HG03025 (cell line): ENCODE data around the gene PSMD5.

Experiments used
- ATAC-seq: cut with Tn5 transposase; IDR thresholded peaks from one replicate; pipeline ENCODE4 v1.9.1; 2021; ENCODE audit warnings: mild to moderate bottlenecking, moderate library complexity; ENCODE audit not compliant: unreplicated experiment, low FRiP score

PSMD5 gene

GRCh38 chr9:120842685-120843485, at the start of gene PSMD5:
Gene PSMD5, minus strand, starts transcription at chr9:120842922. Its CDS starts 13 bp downstream, at chr9:120842909.
- peak; percentile 96 for ATAC-seq

- peak; percentile 27 for ATAC-seq
Observed at GRCh38 chr9:120891884-120892747, 49.4 kb upstream of the PSMD5 start.

GRCh38 chr9:120891245-120891883, 48.6 kb upstream of the PSMD5 start:
- ATAC-seq, result no peak

GRCh38 chr9:120890320-120891244, 47.9 kb upstream of the PSMD5 start:
- no peak for ATAC-seq

GRCh38 chr9:120889606-120890271, 47.0 kb upstream of the PSMD5 start:
- ATAC-seq, result no peak

- ATAC-seq, result no peak
Observed at GRCh38 chr9:120888626-120889025, 45.9 kb upstream of the PSMD5 start.

GRCh38 chr9:120886490-120886967, 43.8 kb upstream of the PSMD5 start:
- ATAC-seq, result no peak

- ATAC-seq, result no peak
Observed at GRCh38 chr9:120885958-120886357, 43.2 kb upstream of the PSMD5 start.

GRCh38 chr9:120885457-120885856, 42.7 kb upstream of the PSMD5 start:
- no peak for ATAC-seq

- no peak for ATAC-seq
Observed at GRCh38 chr9:120883608-120883996, 40.9 kb upstream of the PSMD5 start.

- no peak for ATAC-seq
Observed at GRCh38 chr9:120882935-120883607, 40.3 kb upstream of the PSMD5 start.

GRCh38 chr9:120879446-120879845, 36.7 kb upstream of the PSMD5 start:
- no peak for ATAC-seq

GRCh38 chr9:120878188-120879130, 35.7 kb upstream of the PSMD5 start:
- no peak for ATAC-seq

GRCh38 chr9:120877276-120878034, 34.7 kb upstream of the PSMD5 start:
- peak; percentile 31 for ATAC-seq

- peak; percentile 15 for ATAC-seq
Observed at GRCh38 chr9:120876842-120877240, 34.1 kb upstream of the PSMD5 start, which contains the start of gene PHF19. Gene PHF19, minus strand, starts transcription at chr9:120877188. Its CDS starts 2,447 bp downstream, at chr9:120874741.

- ATAC-seq, result peak; percentile 50
Observed at GRCh38 chr9:120875954-120876841, 33.5 kb upstream of the PSMD5 start.
